ENCODE data around the gene STK35. TPM values are rescaled to one million over a fixed set of nuclear protein-coding genes. Genes with fewer than 3 reads are reported as not detected.

STK35 gene
- total RNA-seq, 1 donor from 2014 or later, result 20.0 TPM

GRCh38 chr20:2146080-2146867 lies 44.6 kb downstream of the STK35 start:
- H3K27me3 ChIP-seq (ENCODE audit: control insufficient read depth, insufficient read depth, low read length), result no peaks in the 10 kb centered on the region
- H3K36me3 ChIP-seq (ENCODE audit: control insufficient read depth, insufficient read depth, low read length), result peaks cover 3% of the 10 kb centered on the region
- TF ChIP-seq, protein P1, sequence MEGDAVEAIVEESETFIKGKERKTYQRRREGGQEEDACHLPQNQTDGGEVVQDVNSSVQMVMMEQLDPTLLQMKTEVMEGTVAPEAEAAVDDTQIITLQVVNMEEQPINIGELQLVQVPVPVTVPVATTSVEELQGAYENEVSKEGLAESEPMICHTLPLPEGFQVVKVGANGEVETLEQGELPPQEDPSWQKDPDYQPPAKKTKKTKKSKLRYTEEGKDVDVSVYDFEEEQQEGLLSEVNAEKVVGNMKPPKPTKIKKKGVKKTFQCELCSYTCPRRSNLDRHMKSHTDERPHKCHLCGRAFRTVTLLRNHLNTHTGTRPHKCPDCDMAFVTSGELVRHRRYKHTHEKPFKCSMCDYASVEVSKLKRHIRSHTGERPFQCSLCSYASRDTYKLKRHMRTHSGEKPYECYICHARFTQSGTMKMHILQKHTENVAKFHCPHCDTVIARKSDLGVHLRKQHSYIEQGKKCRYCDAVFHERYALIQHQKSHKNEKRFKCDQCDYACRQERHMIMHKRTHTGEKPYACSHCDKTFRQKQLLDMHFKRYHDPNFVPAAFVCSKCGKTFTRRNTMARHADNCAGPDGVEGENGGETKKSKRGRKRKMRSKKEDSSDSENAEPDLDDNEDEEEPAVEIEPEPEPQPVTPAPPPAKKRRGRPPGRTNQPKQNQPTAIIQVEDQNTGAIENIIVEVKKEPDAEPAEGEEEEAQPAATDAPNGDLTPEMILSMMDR (IDR thresholded peaks at IDR 0.05; ENCODE audit: insufficient read depth, low read length, severe bottlenecking), result no peak
- FAIRE-seq (no peak), DNase-seq (ENCODE audit: low read depth) (no peak)
- H3K4me3 ChIP-seq (ENCODE audit: low read depth, low read length), result no peak overlapping the region

DNA sequence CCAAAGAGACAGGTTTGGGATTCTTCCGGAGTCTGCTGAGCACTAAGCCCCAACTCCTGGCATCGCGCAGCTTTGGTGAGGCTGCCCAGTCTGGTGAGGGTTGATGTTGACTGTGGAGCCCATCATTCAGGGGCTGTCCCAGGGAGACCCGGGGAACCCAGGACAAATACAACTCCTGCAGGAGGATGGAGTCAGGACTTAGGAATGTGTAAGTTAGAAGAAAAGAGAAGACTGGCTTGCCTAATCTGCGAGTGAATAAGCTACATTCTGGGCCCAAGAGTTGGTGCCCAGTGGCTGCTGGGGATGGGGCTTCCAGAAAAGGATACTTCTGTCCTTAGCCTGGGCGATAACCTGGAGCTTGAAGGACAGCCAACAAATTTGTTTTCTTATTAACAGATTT lies 47.9 kb downstream of the STK35 start:
- TF ChIP-seq, protein P1 (IDR thresholded peaks at IDR 0.05; ENCODE audit: insufficient read depth, low read length, severe bottlenecking), result no peak
- Histone ChIP-seq H3K36me3 (ENCODE audit: control insufficient read depth, insufficient read depth, low read length) (peaks cover 3% of the 10 kb centered on the region), H3K4me3 (ENCODE audit: low read depth, low read length) (no peak overlapping the region), H3K27me3 (ENCODE audit: control insufficient read depth, insufficient read depth, low read length) (no peaks in the 10 kb centered on the region)
- no peak for FAIRE-seq
- peak; percentile 32 for DNase-seq (ENCODE audit: low read depth)

DNA sequence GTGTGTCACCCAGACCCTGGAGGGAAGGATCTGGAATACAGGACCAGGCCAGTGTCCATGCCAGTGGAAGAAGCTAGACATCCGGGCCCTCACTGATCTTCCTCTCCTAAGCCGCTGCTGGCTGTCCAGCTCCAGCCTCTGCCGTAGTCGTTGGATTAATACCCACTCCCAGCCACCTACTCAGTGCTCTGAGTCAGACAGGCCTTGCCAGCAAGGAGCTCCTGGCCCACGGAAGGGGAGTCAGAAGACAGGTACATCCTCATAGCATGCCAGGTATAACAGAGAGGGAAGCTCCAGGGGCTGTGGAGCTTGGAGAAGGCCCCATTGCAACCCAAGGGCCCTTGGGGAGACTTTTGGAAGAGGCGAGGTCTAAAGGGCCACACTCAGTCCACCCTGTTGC lies 49.0 kb downstream of the STK35 start:
- Histone ChIP-seq H3K4me3 (ENCODE audit: low read depth, low read length) (no peak overlapping the region), H3K27me3 (ENCODE audit: control insufficient read depth, insufficient read depth, low read length) (no peaks in the 10 kb centered on the region), H3K36me3 (ENCODE audit: control insufficient read depth, insufficient read depth, low read length) (no peaks in the 10 kb centered on the region)
- peak; percentile 19 for DNase-seq (ENCODE audit: low read depth)
- TF ChIP-seq, protein P1 (IDR thresholded peaks at IDR 0.05; ENCODE audit: insufficient read depth, low read length, severe bottlenecking), result no peak
- no peak for FAIRE-seq

DNA sequence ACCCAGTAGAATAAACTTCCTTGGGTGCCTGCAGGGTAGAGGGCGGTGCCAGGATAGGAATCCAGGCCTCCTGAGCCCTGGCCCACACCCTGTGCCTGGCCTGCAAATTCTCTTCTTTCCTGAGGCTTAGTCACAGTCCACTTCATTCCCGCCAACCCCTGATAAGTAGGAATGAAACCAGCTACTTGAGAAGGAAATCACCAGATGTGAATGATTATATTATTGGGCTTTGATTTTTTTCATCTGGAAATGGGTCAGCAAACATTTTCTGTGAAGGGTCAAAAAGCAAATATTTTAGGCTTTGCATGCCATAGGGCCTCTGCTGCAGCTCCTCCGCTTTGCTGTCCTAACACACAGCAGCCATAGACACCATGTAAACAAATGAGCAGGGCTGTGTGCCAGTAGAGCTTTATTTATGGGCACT lies 50.2 kb downstream of the STK35 start:
- Histone ChIP-seq H3K27me3 (ENCODE audit: control insufficient read depth, insufficient read depth, low read length) (no peaks in the 10 kb centered on the region), H3K4me3 (ENCODE audit: low read depth, low read length) (no peak overlapping the region), H3K36me3 (ENCODE audit: control insufficient read depth, insufficient read depth, low read length) (no peaks in the 10 kb centered on the region)
- TF ChIP-seq, protein P1 (IDR thresholded peaks at IDR 0.05; ENCODE audit: insufficient read depth, low read length, severe bottlenecking), result no peak
- FAIRE-seq (no peak), DNase-seq (ENCODE audit: low read depth) (peak; percentile 78)

GRCh38 chr20:2152317-2152716 lies 50.7 kb downstream of the STK35 start:
- TF ChIP-seq, protein P1 (IDR thresholded peaks at IDR 0.05; ENCODE audit: insufficient read depth, low read length, severe bottlenecking), result no peak
- H3K36me3 ChIP-seq (ENCODE audit: control insufficient read depth, insufficient read depth, low read length), result no peaks in the 10 kb centered on the region
- no peak overlapping the region for H3K4me3 ChIP-seq (ENCODE audit: low read depth, low read length)
- FAIRE-seq, result peak; percentile 75
- no peak for DNase-seq (ENCODE audit: low read depth)
- H3K27me3 ChIP-seq (ENCODE audit: control insufficient read depth, insufficient read depth, low read length), result no peaks in the 10 kb centered on the region

DNA sequence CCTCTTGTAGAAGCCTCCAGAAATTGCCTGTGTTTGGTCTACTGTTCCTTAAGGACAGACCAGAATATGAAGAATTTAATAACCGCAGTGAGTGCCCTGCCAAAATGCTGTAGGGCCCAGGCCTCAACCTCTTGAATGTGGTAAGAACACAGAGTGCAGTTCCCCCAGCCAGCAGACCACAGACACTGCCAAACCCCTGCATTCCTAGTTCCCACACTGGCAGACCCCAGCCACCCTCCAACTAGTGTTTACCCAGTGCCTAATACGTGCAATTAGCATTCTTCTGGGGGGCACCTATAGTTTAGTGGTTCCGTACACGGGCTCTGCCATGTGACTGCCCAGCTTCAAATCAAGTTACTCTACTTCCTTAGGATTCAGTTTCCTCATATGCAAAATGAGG lies 51.7 kb downstream of the STK35 start:
- TF ChIP-seq, protein P1 (IDR thresholded peaks at IDR 0.05; ENCODE audit: insufficient read depth, low read length, severe bottlenecking), result no peak

More for the DNA sequence above, 51.7 kb downstream of the STK35 start:
- Histone ChIP-seq H3K4me3 (ENCODE audit: low read depth, low read length) (no peak overlapping the region), H3K36me3 (ENCODE audit: control insufficient read depth, insufficient read depth, low read length) (no peaks in the 10 kb centered on the region), H3K27me3 (ENCODE audit: control insufficient read depth, insufficient read depth, low read length) (no peaks in the 10 kb centered on the region)
- FAIRE-seq, result peak; percentile 36
- DNase-seq (ENCODE audit: low read depth), result no peak
